ENCODE data around the gene ANKRD24. TPM values are rescaled to one million over a fixed set of nuclear protein-coding genes. Genes with fewer than 3 reads are reported as not detected.
A peak's percentile ranks its signal among the peaks of the same experiment; 100 is the strongest.
"Not testable (repeated sequence)": the region's sequence is repeated elsewhere in the genome, so short reads cannot be mapped to it uniquely, and the experiment has no call there.

ANKRD24 gene
- total and polyA plus RNA-seq, 3 donors from 2014 or later = 16.5 to 21.1 (median 20.4) TPM

GRCh38 chr19:4233282-4233853 lies 50.9 kb downstream of the ANKRD24 start:
- H3K36me3 ChIP-seq (ENCODE audit: low read depth, missing control alignments) = no peaks in the 10 kb centered on the region
- intact Hi-C loops (cut with DNase I; ENCODE audit: low total_unique reads) = no loop called here
- no peak overlapping the region for H3K27ac ChIP-seq
- no peaks in the 10 kb centered on the region for H3K27me3 ChIP-seq
- peak; percentile 53 for DNase-seq
- no peak for TF ChIP-seq POLR2A (IDR thresholded peaks at IDR 0.05)
- TF ChIP-seq, protein P1, sequence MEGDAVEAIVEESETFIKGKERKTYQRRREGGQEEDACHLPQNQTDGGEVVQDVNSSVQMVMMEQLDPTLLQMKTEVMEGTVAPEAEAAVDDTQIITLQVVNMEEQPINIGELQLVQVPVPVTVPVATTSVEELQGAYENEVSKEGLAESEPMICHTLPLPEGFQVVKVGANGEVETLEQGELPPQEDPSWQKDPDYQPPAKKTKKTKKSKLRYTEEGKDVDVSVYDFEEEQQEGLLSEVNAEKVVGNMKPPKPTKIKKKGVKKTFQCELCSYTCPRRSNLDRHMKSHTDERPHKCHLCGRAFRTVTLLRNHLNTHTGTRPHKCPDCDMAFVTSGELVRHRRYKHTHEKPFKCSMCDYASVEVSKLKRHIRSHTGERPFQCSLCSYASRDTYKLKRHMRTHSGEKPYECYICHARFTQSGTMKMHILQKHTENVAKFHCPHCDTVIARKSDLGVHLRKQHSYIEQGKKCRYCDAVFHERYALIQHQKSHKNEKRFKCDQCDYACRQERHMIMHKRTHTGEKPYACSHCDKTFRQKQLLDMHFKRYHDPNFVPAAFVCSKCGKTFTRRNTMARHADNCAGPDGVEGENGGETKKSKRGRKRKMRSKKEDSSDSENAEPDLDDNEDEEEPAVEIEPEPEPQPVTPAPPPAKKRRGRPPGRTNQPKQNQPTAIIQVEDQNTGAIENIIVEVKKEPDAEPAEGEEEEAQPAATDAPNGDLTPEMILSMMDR (IDR thresholded peaks at IDR 0.05) = peak; percentile 21 to 70 (median 52)
- H3K9me3 ChIP-seq = no peaks in the 10 kb centered on the region
- H3K4me1 ChIP-seq = peaks cover 6% of the 10 kb centered on the region
- WGBS, 2 donors = 28 to 41% methylated on average over 10 to 11 of the region's 11 CpGs
- no peak overlapping the region for H3K4me3 ChIP-seq

DNA sequence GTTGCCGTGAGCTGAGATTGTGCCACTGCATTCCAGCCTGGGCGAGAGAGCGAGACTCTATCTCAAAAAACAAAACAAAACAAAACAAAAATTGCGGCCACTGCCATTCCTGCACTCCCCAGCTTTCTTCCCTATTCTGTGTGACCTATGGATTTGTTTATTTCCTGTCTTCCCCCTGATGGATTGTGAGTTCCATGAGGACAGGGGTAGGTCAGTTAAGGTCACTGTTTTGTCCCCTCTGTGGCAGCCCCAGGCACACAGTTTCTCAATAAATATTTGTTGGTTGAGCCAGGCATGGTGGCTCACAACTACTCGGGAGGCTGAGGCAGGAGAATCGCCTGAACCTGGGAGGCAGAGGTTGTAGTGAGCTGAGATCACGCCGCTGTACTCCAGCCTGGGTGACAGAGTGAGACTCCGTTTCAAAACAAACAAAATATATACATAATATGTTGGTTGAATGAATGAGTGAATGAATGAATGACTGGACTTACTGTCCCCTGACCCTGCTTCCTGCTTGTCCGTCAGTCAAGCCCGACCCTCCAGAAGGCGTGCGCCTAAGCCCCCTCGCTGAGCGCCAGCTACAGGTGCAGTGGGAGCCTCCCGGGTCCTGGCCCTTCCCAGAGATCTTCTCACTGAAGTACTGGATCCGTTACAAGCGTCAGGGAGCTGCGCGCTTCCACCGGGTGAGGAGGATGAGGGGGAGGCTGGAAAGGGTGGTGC lies 51.8 kb downstream of the ANKRD24 start:
- Histone ChIP-seq H3K27ac (no peak overlapping the region), H3K36me3 (ENCODE audit: low read depth, missing control alignments) (no peaks in the 10 kb centered on the region), H3K4me3 (no peak overlapping the region), H3K27me3 (no peaks in the 10 kb centered on the region), H3K9me3 (no peaks in the 10 kb centered on the region), H3K4me1 (peaks cover under 1% of the 10 kb centered on the region)
- no peak for DNase-seq
- intact Hi-C loops (cut with DNase I; ENCODE audit: low total_unique reads) = no loop called here
- TF ChIP-seq POLR2A (IDR thresholded peaks at IDR 0.05) = no peak
- TF ChIP-seq, protein P1 (IDR thresholded peaks at IDR 0.05) = no peak
- WGBS, 2 donors = 57 to 63% methylated on average over 21 of the region's 21 CpGs

DNA sequence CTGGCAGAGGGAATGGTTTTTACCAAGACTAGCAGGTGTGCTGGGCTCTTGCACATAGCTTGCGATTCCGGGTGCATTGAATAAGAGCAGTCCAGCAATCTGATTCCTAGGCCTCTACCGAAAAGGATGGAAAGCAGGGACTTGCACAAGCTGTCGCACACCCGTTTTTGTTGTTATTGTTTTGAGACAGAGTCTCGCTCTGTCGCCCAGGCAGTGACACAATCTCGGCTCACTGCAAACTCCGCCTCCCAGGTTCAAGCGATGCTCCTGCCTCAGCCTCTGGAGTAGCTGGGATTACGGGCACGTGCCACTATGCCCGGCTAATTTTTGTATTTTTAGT lies 52.3 kb downstream of the ANKRD24 start:
- 75 to 79% methylated on average over 13 of the region's 13 CpGs for WGBS, 2 donors
- no peak overlapping the region for H3K4me3 ChIP-seq
- H3K27me3 ChIP-seq = no peaks in the 10 kb centered on the region
- intact Hi-C loops (cut with DNase I; ENCODE audit: low total_unique reads) = no loop called here
- H3K4me1 ChIP-seq = no peaks in the 10 kb centered on the region
- no peak overlapping the region for H3K27ac ChIP-seq
- H3K9me3 ChIP-seq = no peaks in the 10 kb centered on the region
- H3K36me3 ChIP-seq (ENCODE audit: low read depth, missing control alignments) = no peaks in the 10 kb centered on the region
- TF ChIP-seq POLR2A (IDR thresholded peaks at IDR 0.05) = no peak
- TF ChIP-seq, protein P1 (IDR thresholded peaks at IDR 0.05) = no peak
- no peak for DNase-seq

- intact Hi-C loops (cut with DNase I; ENCODE audit: low total_unique reads); H3K4me1 ChIP-seq; DNase-seq; H3K4me3 ChIP-seq; H3K9me3 ChIP-seq; H3K27ac ChIP-seq; H3K27me3 ChIP-seq; H3K36me3 ChIP-seq (ENCODE audit: low read depth, missing control alignments): not testable (repeated sequence)
- WGBS, 2 donors = 87 to 95% methylated on average over 16 of the region's 16 CpGs
Observed at GRCh38 chr19:4237510-4237909, 55.0 kb downstream of the ANKRD24 start.

GRCh38 chr19:4238831-4239230 lies 56.3 kb downstream of the ANKRD24 start:
- H3K27ac ChIP-seq = no peak overlapping the region
- TF ChIP-seq, protein P1 (IDR thresholded peaks at IDR 0.05) = no peak
- TF ChIP-seq POLR2A (IDR thresholded peaks at IDR 0.05) = no peak
- H3K9me3 ChIP-seq = no peaks in the 10 kb centered on the region
- intact Hi-C loops (cut with DNase I; ENCODE audit: low total_unique reads) = no loop called here
- no peaks in the 10 kb centered on the region for H3K27me3 ChIP-seq
- no peak overlapping the region for H3K4me3 ChIP-seq
- no peaks in the 10 kb centered on the region for H3K36me3 ChIP-seq (ENCODE audit: low read depth, missing control alignments)
- no peak for DNase-seq
- H3K4me1 ChIP-seq = no peaks in the 10 kb centered on the region
- WGBS, 2 donors = 94 to 95% methylated on average over 4 of the region's 4 CpGs

Measured in testis (tissue), 3 donors.